ENCODE data around the gene CSRP3.

The CSRP3 gene

DNA sequence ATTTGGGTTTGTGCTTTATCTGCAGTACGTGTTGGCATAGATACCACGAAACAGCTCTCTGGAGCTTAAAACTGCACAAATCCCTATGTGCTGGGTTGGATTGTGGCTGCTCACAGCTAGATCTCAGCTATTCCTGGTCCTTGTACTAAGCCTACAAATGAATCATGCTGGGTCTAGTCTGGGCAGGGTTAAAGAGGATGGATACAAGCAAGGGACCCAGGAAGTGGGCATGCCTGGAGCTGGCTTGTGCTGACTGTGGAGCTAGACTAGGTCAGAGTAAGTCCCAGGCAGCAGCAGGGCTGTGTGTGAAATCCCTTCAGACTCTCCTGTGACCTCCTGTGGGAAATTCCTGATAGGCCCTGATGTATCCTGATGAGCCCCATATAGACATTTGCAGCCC lies 42.8 kb upstream of the CSRP3 start:
- POLR2A ChIA-PET = no interaction called here
- no peak overlapping the region for H3K27ac ChIP-seq (ENCODE audit: extremely low read depth, low read depth, low read length)
- CTCF ChIA-PET = interaction anchor here (0.6 to 1.5 kb wide), 5 partner anchors 15 to 312 kb away, joined by 3 to 5 read pairs (median 3); no protein-coding TSS in a partner anchor
- H3K4me3 ChIP-seq (ENCODE audit: low read depth, low read length) = no peak overlapping the region
- no peaks in the 10 kb centered on the region for H3K9me3 ChIP-seq (ENCODE audit: control insufficient read depth, insufficient read depth, low read depth, low read length)
- no peaks in the 10 kb centered on the region for H3K4me1 ChIP-seq (ENCODE audit: control insufficient read depth, insufficient read depth, low read length)
- TF ChIP-seq ZNF701 (tag by site-specific recombination; IDR thresholded peaks at IDR 0.05) = no peak
- no peak for TF ChIP-seq ZNF624 (tag by site-specific recombination; IDR thresholded peaks at IDR 0.05)
- TF ChIP-seq, protein P1, sequence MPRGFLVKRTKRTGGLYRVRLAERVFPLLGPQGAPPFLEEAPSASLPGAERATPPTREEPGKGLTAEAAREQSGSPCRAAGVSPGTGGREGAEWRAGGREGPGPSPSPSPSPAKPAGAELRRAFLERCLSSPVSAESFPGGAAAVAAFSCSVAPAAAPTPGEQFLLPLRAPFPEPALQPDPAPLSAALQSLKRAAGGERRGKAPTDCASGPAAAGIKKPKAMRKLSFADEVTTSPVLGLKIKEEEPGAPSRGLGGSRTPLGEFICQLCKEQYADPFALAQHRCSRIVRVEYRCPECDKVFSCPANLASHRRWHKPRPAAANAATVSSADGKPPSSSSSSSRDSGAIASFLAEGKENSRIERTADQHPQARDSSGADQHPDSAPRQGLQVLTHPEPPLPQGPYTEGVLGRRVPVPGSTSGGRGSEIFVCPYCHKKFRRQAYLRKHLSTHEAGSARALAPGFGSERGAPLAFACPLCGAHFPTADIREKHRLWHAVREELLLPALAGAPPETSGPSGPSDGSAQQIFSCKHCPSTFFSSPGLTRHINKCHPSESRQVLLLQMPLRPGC (tag by site-specific recombination; IDR thresholded peaks at IDR 0.05) = no peak
- TF ChIP-seq, protein P2, sequence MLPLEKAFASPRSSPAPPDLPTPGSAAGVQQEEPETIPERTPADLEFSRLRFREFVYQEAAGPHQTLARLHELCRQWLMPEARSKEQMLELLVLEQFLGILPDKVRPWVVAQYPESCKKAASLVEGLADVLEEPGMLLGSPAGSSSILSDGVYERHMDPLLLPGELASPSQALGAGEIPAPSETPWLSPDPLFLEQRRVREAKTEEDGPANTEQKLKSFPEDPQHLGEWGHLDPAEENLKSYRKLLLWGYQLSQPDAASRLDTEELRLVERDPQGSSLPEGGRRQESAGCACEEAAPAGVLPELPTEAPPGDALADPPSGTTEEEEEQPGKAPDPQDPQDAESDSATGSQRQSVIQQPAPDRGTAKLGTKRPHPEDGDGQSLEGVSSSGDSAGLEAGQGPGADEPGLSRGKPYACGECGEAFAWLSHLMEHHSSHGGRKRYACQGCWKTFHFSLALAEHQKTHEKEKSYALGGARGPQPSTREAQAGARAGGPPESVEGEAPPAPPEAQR (tag by site-specific recombination; IDR thresholded peaks at IDR 0.05) = no peak
- TF ChIP-seq MYNN (tag by site-specific recombination; IDR thresholded peaks at IDR 0.05; ENCODE audit: borderline replicate concordance) = no peak
- no peak for TF ChIP-seq ZNF510 (tag by site-specific recombination; IDR thresholded peaks at IDR 0.05; ENCODE audit: insufficient replicate concordance)
- no peak for TF ChIP-seq ZNF830 (tag by site-specific recombination; IDR thresholded peaks at IDR 0.05; ENCODE audit: low read depth)
- no peak for TF ChIP-seq SALL2 (tag by site-specific recombination; IDR thresholded peaks at IDR 0.05; ENCODE audit: borderline replicate concordance)
- no peak for TF ChIP-seq SCRT2 (tag by site-specific recombination; IDR thresholded peaks at IDR 0.05)
- no peak for TF ChIP-seq KLF7 (tag by site-specific recombination; IDR thresholded peaks at IDR 0.05; ENCODE audit: borderline replicate concordance)
- TF ChIP-seq, protein P3, sequence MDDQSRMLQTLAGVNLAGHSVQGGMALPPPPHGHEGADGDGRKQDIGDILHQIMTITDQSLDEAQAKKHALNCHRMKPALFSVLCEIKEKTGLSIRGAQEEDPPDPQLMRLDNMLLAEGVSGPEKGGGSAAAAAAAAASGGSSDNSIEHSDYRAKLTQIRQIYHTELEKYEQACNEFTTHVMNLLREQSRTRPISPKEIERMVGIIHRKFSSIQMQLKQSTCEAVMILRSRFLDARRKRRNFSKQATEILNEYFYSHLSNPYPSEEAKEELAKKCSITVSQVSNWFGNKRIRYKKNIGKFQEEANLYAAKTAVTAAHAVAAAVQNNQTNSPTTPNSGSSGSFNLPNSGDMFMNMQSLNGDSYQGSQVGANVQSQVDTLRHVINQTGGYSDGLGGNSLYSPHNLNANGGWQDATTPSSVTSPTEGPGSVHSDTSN (CRISPR knock-in tag; IDR thresholded peaks at IDR 0.05) = no peak
- no peak for TF ChIP-seq ZNF221 (tag by site-specific recombination; IDR thresholded peaks at IDR 0.05; ENCODE audit: borderline replicate concordance)
- no peak for TF ChIP-seq HOXD13 (CRISPR knock-in tag; IDR thresholded peaks at IDR 0.05; ENCODE audit: borderline replicate concordance)
- H3K36me3 ChIP-seq (ENCODE audit: control insufficient read depth in 2 of 2, insufficient read depth in 1 of 2, low read length in 2 of 2) = no peaks in the 10 kb centered on the region

DNA sequence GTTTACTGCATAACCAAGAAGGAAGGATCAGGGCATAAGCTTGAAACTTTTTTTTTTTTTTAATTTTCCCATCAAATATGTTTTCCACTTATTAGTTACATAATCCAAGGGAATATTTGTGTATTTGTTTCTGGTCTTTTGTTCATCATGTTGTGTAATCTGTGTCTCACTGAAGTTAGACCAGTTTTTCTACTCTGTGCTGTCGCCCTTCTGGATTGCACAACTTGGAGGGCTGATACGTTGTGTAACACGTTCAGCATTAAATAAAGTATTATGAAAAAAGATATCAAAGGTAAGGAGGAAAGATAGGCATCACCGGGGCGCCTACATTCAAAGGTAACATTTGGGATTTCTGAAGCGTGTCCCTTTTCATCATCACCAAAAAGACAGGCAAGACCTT lies 42.3 kb upstream of the CSRP3 start:
- POLR2A ChIA-PET = no interaction called here
- no peaks in the 10 kb centered on the region for H3K4me1 ChIP-seq (ENCODE audit: control insufficient read depth, insufficient read depth, low read length)
- CTCF ChIA-PET = interaction anchor here (0.6 to 1.5 kb wide), 6 partner anchors 15 to 312 kb away, joined by 3 to 5 read pairs (median 3); no protein-coding TSS in a partner anchor
- TF ChIP-seq ZIC2 (tag by site-specific recombination; IDR thresholded peaks at IDR 0.05) = no peak
- TF ChIP-seq, protein P4, sequence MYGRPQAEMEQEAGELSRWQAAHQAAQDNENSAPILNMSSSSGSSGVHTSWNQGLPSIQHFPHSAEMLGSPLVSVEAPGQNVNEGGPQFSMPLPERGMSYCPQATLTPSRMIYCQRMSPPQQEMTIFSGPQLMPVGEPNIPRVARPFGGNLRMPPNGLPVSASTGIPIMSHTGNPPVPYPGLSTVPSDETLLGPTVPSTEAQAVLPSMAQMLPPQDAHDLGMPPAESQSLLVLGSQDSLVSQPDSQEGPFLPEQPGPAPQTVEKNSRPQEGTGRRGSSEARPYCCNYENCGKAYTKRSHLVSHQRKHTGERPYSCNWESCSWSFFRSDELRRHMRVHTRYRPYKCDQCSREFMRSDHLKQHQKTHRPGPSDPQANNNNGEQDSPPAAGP (tag by site-specific recombination; IDR thresholded peaks at IDR 0.05) = no peak
- TF ChIP-seq ZSCAN23 (tag by site-specific recombination; IDR thresholded peaks at IDR 0.05) = no peak
- TF ChIP-seq, protein P5, sequence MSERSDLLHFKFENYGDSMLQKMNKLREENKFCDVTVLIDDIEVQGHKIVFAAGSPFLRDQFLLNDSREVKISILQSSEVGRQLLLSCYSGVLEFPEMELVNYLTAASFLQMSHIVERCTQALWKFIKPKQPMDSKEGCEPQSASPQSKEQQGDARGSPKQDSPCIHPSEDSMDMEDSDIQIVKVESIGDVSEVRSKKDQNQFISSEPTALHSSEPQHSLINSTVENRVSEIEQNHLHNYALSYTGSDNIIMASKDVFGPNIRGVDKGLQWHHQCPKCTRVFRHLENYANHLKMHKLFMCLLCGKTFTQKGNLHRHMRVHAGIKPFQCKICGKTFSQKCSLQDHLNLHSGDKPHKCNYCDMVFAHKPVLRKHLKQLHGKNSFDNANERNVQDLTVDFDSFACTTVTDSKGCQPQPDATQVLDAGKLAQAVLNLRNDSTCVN (tag by site-specific recombination; optimal IDR thresholded peaks at IDR 0.05) = no peak
- TF ChIP-seq, protein P6, sequence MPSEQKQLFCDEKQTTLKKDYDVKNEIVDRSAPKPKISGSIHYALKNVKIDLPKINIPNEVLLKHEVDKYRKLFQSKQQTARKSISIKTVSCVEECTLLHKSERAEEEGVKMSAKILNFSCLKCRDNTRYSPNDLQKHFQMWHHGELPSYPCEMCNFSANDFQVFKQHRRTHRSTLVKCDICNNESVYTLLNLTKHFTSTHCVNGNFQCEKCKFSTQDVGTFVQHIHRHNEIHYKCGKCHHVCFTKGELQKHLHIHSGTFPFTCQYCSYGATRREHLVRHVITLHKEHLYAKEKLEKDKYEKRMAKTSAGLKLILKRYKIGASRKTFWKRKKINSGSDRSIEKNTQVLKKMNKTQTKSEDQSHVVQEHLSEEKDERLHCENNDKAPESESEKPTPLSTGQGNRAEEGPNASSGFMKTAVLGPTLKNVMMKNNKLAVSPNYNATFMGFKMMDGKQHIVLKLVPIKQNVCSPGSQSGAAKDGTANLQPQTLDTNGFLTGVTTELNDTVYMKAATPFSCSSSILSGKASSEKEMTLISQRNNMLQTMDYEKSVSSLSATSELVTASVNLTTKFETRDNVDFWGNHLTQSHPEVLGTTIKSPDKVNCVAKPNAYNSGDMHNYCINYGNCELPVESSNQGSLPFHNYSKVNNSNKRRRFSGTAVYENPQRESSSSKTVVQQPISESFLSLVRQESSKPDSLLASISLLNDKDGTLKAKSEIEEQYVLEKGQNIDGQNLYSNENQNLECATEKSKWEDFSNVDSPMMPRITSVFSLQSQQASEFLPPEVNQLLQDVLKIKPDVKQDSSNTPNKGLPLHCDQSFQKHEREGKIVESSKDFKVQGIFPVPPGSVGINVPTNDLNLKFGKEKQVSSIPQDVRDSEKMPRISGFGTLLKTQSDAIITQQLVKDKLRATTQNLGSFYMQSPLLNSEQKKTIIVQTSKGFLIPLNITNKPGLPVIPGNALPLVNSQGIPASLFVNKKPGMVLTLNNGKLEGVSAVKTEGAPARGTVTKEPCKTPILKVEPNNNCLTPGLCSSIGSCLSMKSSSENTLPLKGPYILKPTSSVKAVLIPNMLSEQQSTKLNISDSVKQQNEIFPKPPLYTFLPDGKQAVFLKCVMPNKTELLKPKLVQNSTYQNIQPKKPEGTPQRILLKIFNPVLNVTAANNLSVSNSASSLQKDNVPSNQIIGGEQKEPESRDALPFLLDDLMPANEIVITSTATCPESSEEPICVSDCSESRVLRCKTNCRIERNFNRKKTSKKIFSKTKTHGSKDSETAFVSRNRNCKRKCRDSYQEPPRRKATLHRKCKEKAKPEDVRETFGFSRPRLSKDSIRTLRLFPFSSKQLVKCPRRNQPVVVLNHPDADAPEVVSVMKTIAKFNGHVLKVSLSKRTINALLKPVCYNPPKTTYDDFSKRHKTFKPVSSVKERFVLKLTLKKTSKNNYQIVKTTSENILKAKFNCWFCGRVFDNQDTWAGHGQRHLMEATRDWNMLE (tag by site-specific recombination; conservative IDR thresholded peaks at IDR 0.05; ENCODE audit: low read depth) = no peak
- TF ChIP-seq ZBTB21 (tag by site-specific recombination; IDR thresholded peaks at IDR 0.05) = no peak
- TF ChIP-seq ZNF121 (tag by site-specific recombination; IDR thresholded peaks at IDR 0.05) = no peak
- no peak for TF ChIP-seq SP7 (tag by site-specific recombination; IDR thresholded peaks at IDR 0.05)
- no peak for TF ChIP-seq OVOL3 (tag by site-specific recombination; IDR thresholded peaks at IDR 0.05)
- no peak for TF ChIP-seq ZNF626 (tag by site-specific recombination; IDR thresholded peaks at IDR 0.05)
- TF ChIP-seq ZNF211 (tag by site-specific recombination; IDR thresholded peaks at IDR 0.05; ENCODE audit: low read depth) = no peak
- TF ChIP-seq GLIS2 (tag by site-specific recombination; IDR thresholded peaks at IDR 0.05) = no peak

More for the DNA sequence above, 42.3 kb upstream of the CSRP3 start:
- Histone ChIP-seq H3K27ac (ENCODE audit: extremely low read depth, low read depth, low read length) (no peak overlapping the region), H3K9me3 (ENCODE audit: control insufficient read depth, insufficient read depth, low read depth, low read length) (no peaks in the 10 kb centered on the region), H3K36me3 (ENCODE audit: control insufficient read depth in 2 of 2, insufficient read depth in 1 of 2, low read length in 2 of 2) (no peaks in the 10 kb centered on the region), H3K4me3 (ENCODE audit: low read depth, low read length) (no peak overlapping the region)

Data from HEK293 (cell line).